Lower leg skin (tissue), 3 donors: ENCODE measurements around the gene ZFYVE16.

Source experiments
- CTCF ChIP-seq, 3 donors: fragments of 450-650 bp; IDR thresholded peaks; one replicate each; pipeline ENCODE4 v1.5.1; 2016; ENCODE audit warnings: antibody characterized with exemption in 3 of 3, mild to moderate bottlenecking in 3 of 3, moderate library complexity in 2 of 3
- POLR2A ChIP-seq, 2 donors: fragments of 450-650 bp; IDR thresholded peaks; one replicate each; pipeline ENCODE4 v1.6.1; 2016 to 2017; ENCODE audit warnings: antibody characterized with exemption in 2 of 2, mild to moderate bottlenecking in 1 of 2, moderate library complexity in 1 of 2

DNA sequence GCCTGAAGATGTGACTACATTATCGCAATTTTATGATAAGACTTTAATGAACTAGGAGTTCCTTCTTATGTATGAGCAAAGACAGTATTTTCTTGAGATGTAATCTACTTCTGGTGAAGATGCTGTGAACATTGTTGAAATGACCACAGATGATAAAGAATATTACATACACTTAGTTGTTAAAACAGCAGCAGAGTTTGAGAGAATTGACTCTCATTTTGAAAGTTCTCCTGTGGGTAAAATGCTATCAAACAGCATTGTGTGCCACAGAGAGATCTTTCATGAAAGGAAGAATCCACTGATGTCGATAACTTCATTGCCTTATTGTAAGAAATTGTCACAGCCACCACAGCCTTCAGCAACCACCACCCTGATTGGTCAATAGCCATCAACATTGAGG, 88.0 kb downstream of the ZFYVE16 start:
- no peak for TF ChIP-seq CTCF (IDR thresholded peaks at IDR 0.05)
- TF ChIP-seq POLR2A (IDR thresholded peaks at IDR 0.05), result no peak
